Frontal cortex (tissue), 4 donors: Measurements from ENCODE around the gene ARFGEF3. TPM values are rescaled to one million over a fixed set of nuclear protein-coding genes. Genes with fewer than 3 reads are reported as not detected.
A peak's percentile ranks its signal among the peaks of the same experiment; 100 is the strongest.

Experiments
- DNase-seq, 2 donors: peaks; one replicate each; pipeline ENCODE4 v3.0.0; 2012; ENCODE audit warnings: low spot score in 2 of 2
- FAIRE-seq: peaks from 2 replicates; lab custom pipeline; 2012; peaks lifted over from hg19 to GRCh38; lab: Jason Lieb, UNC
- total RNA-seq: library from RNA; depleted of rRNA; stranded (reverse); fragments of >200 nt; gene quantifications from one replicate; pipeline ENCODE4 v1.2.3, GENCODE V29; 2014
- donor health status: control.
- donor health status: control.
- donor health status: control.

Gene ARFGEF3
- total RNA-seq, 1 donor from 2014 or later: 37.1 TPM

GRCh38 chr6:138291849-138292181 lies 130.1 kb downstream of the ARFGEF3 start:
- FAIRE-seq (no peak), DNase-seq (peak in 1 of 2 donors; percentile 34)

- FAIRE-seq: no peak
These were observed 130.7 kb downstream of the ARFGEF3 start for GRCh38 chr6:138292482-138292881.

GRCh38 chr6:138293428-138294395 lies 132.0 kb downstream of the ARFGEF3 start:
- DNase-seq: no peak

More at GRCh38 chr6:138292482-138292881, 130.7 kb downstream of the ARFGEF3 start:
- DNase-seq: no peak

DNA sequence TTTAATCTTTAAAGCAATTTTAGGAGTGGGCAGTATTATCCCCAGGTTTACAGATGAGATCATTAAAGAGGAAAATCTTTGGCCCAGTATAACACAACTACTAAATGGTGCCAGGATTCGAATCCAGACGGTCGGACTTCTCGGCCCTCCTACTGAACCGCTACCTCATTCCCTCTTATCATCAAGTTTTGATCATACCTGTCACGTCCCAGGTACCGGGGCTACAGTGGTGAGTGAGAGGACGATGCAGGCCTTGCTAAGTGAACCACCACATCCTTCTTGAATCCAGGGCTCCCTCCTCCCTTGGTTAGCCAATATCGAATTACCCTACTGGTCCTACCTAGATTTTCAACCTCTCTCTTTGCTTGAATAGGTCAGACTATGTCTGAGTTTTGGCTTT lies 134.6 kb downstream of the ARFGEF3 start:
- DNase-seq (no peak), FAIRE-seq (no peak)

More at GRCh38 chr6:138293428-138294395, 132.0 kb downstream of the ARFGEF3 start:
- FAIRE-seq: no peak

DNA sequence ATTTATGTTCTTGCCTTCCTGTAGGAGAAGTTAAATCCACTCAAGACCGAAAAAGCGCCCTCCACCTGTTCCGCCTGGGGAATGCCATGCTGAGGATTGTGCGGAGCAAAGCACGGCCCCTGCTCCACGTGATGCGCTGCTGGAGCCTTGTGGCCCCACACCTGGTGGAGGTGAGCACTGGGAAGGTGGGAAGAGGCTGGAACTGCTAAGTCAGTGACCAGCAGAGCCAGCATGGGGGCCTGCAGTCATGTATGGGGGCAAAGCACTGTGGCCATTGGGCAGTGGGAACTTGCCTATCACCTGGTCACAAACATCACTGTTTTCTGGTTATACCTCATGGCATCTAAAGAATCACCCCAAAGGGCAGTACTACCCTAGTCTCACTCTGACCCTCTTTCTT lies 135.0 kb downstream of the ARFGEF3 start:
- DNase-seq (no peak), FAIRE-seq (no peak)

DNA sequence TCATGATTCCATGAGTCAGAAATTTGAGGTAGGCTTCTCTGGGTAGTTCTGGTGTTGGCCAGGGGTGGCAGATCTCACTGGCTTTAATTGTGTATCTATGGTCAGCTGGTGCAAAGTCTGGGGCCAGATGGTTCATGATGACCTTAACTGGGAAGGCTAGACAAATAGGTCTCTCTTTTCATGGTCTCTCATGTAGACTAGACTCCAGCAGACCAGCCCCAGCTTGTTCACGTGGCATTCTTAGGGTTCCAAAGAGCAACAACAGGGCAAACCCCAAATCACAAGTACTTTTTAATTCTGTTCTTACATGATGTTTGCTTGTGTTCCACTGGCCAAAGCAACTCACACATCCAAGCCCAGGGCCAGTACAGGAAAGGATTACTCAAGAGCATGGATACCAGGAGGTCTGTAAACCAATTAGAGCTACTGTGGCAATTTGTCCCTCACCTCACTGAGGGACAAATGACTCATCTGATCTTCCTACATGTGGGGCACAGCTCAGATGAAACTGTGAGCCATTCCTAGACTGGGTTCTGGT lies 136.1 kb downstream of the ARFGEF3 start:
- FAIRE-seq (no peak), DNase-seq (no peak)

GRCh38 chr6:138300469-138300868 lies 138.7 kb downstream of the ARFGEF3 start:
- FAIRE-seq: no peak

GRCh38 chr6:138302554-138302953 lies 140.8 kb downstream of the ARFGEF3 start:
- FAIRE-seq: no peak

More at GRCh38 chr6:138300469-138300868, 138.7 kb downstream of the ARFGEF3 start:
- DNase-seq: no peak

DNA sequence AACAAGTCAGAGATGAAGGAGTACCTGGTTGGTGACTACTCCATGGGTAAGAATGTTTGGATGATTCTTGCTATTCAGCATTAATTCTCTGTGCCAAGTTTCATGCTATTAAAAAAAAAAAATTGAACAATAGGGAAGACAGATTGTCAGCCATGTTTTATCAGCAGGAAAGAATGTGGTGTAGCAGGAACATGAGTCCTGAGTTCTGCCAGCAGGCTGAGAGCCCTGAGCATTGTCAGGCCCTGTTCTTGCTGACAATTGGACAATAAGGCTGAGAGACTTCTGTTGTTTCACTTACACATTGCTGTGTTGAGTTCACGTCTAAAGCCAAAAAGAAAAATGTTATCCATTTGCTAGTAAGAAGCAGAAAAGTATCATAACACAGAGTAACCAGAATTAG lies 145.6 kb downstream of the ARFGEF3 start:
- FAIRE-seq (no peak), DNase-seq (no peak)

More at GRCh38 chr6:138302554-138302953, 140.8 kb downstream of the ARFGEF3 start:
- DNase-seq: no peak

- FAIRE-seq (no peak), DNase-seq (peak in 1 of 2 donors; percentile 28)
These were observed 146.3 kb downstream of the ARFGEF3 start for GRCh38 chr6:138307816-138308730.

DNA sequence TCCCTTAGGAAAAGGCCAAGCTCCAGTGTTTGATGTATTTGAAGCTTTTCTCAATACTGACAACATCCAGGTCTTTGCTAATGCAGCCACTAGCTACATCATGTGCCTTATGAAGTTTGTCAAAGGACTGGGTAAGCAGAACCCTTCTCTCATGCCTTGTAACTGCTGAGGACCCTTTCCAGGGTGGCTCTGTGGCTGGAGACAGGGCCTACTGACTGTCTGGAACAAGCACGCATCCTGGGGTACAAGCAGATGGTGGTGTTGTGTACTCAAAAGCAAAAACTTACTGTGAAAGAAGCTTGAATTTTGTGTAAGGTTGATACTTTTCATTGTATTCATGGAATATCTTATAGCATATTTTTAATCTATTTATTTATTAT lies 147.0 kb downstream of the ARFGEF3 start:
- DNase-seq (no peak), FAIRE-seq (no peak)

GRCh38 chr6:138309695-138310094 lies 148.0 kb downstream of the ARFGEF3 start:
- FAIRE-seq (no peak), DNase-seq (no peak)

DNA sequence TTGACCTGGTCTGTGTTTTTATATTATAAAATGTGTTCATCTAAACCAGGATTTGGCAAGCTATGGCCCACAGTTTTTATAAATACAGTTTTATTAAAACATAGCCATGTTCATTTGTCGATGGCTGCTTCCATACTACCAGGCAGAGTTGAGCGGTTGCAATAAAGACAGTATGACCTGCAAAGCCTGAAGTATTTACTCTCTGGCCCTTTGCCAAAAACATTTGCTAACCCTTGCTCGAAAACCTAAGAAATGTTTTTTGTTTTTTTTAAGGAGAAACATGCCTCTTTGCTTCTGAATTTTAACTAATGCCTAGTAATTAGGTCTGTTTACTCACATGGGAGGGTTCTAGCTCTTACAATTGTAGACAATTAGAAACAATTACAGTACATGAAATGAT lies 148.6 kb downstream of the ARFGEF3 start:
- FAIRE-seq (no peak), DNase-seq (no peak)

DNA sequence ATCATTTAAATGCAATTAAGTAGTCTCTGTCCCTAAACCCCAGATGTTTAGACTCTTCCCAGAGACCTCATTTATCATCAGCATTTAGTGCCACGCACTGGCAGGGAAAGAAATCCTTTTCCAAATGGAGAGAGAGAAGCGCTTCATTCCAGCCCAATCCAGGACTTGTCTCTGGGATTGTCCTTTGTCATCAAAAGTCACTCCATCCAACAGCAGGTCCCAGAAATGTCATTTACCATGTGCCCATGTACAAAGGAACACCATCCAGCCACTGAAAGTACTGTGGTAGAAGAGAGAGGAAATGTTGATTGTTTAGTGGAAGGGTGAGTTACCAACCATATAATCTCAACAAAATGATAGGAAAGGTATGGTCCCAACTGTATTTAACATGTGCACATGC lies 149.1 kb downstream of the ARFGEF3 start:
- FAIRE-seq: no peak
- DNase-seq: no peak

GRCh38 chr6:138311268-138311667 lies 149.5 kb downstream of the ARFGEF3 start:
- DNase-seq (no peak), FAIRE-seq (no peak)

GRCh38 chr6:138318741-138319375 lies 157.1 kb downstream of the ARFGEF3 start:
- DNase-seq: no peak
- FAIRE-seq: no peak

DNA sequence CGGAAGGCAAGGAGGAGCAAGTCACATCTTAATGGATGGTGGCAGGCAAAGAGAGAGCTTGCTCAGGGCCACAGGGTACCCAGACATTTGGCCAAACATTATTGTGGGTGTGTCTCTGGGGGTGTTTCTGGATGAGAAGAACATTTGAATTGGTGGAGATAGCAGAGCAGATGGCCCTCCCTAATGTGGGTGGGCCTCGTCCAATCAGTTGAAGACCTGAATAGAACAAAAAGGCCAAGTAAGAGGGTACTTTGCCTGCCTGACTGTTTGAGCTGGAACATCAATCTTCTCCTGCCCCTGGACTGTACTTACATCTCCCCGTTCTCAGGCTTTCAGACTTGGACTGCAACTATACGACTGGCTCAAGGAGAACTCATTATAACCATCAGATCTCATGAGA lies 160.2 kb downstream of the ARFGEF3 start:
- DNase-seq (no peak), FAIRE-seq (no peak)

- DNase-seq: no peak
- no peak for FAIRE-seq
These were observed 162.1 kb downstream of the ARFGEF3 start for GRCh38 chr6:138323821-138324220.

- DNase-seq: no peak
- FAIRE-seq: no peak
These were observed 166.5 kb downstream of the ARFGEF3 start for GRCh38 chr6:138328210-138328609.

DNA sequence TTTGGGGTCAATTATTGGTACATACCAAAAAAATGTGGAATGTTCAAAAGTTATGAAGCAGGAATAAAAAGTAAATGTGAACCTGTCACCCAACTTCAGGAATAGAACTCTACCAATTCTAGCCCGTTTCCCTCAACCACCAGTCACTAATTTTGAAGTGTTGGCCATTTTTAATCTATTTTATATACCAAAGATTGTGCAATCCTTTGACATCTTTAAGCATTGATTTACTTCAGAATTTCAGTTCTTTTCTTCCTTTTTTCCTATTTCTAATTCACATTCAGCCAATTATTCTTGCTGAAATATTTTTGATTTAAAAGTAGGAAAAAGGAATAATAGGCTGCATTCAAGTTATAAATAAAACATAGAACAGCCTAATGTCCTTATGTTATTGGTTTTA lies 169.0 kb downstream of the ARFGEF3 start:
- no peak for FAIRE-seq

More for the DNA sequence above, 169.0 kb downstream of the ARFGEF3 start:
- no peak for DNase-seq
